ENCODE measurements around the gene HSPB3.

HSPB3 gene

DNA sequence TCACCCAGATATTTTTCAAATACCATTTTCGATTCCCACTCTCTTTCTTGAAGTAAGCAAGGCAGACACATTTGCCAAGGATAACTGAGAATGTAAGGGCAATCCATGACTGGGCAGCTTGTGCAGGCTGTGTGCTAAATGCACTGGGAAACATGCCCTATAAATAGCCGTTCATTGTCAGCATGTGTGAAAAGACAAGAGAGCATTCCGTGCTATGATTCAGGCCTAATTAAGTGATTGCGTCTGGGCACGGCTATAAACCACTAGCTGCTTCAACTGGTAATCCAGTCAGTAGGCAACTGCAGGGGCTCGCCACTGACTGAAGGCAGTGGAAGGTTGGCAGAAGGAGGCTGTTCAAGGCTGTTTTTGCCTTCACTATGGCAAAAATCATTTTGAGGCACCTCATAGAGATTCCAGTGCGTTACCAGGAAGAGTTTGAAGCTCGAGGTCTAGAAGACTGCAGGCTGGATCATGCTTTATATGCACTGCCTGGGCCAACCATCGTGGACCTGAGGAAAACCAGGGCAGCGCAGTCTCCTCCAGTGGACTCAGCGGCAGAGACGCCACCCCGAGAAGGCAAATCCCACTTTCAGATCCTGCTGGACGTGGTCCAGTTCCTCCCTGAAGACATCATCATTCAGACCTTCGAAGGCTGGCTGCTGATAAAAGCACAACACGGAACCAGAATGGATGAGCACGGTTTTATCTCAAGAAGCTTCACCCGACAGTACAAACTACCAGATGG lies at the start of gene HSPB3:
HSPB3 (plus strand) TSS at position 287 of the 745 bp plus-strand sequence; CDS start at position 378, 91 bp downstream.
- Histone ChIP-seq H3K9me3 (ENCODE audit: low read length) (no peaks in the 10 kb centered on the region), H3K79me2 (ENCODE audit: insufficient read depth, low read length) (no peaks in the 10 kb centered on the region), H3K4me3 (ENCODE audit: low read depth, low read length, poor library complexity, severe bottlenecking) (no peak within 1 kb of the TSS), H3K27me3 (ENCODE audit: insufficient read depth, low read length) (no peaks in the 10 kb centered on the region), H3K9ac (ENCODE audit: low read length) (no peak within 1 kb of the TSS), H3K36me3 (ENCODE audit: insufficient read depth, low read length) (no peaks in the 10 kb centered on the region), H3F3A (ENCODE audit: insufficient read depth, low read length) (no peaks in the 10 kb centered on the region), H3K9me2 (ENCODE audit: low read depth, low read length) (no peaks in the 10 kb centered on the region), H2AFZ (ENCODE audit: low read length) (no peak within 1 kb of the TSS), H3K4me2 (ENCODE audit: low read length) (no peak within 1 kb of the TSS), H4K20me1 (ENCODE audit: insufficient read depth, low read length) (no peaks in the 10 kb centered on the region), H3K4me1 (ENCODE audit: insufficient read depth, low read length, severe bottlenecking) (no peaks in the 10 kb centered on the region), H3K27ac (ENCODE audit: low read depth, low read length, poor library complexity, severe bottlenecking) (no peak within 1 kb of the TSS)
- TF ChIP-seq CTCF (IDR thresholded peaks at IDR 0.05; ENCODE audit: low read length): no peak
- no peak for TF ChIP-seq EZH2 (IDR thresholded peaks at IDR 0.05; ENCODE audit: borderline replicate concordance, low read length)

DNA sequence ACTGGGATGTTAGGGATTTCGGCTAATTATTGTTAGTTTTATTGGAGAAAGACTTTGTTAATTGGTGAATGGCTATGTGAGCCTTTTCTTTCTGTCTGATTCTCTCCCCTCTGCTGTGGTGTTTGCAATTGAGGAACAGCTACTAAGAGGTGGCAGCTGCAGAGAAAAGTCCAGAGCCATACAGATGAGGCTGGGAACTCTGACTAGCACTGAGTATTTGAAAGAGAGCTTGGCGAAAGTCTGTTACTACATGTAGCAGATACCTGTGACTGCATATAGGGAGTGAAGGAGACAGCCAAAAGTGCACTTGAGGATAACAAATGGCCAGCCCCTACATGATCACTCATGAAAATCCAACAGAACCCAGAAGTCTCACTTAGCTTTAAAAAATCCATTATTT lies 44.3 kb upstream of the HSPB3 start:
- H4K20me1 ChIP-seq (ENCODE audit: insufficient read depth, low read length): no peaks in the 10 kb centered on the region
- no peaks in the 10 kb centered on the region for H3K36me3 ChIP-seq (ENCODE audit: insufficient read depth, low read length)
- H3K4me1 ChIP-seq (ENCODE audit: insufficient read depth, low read length, severe bottlenecking): no peaks in the 10 kb centered on the region
- no peak for TF ChIP-seq EZH2 (IDR thresholded peaks at IDR 0.05; ENCODE audit: borderline replicate concordance, low read length)
- no peak for TF ChIP-seq CTCF (IDR thresholded peaks at IDR 0.05; ENCODE audit: low read length)
- H3K27me3 ChIP-seq (ENCODE audit: insufficient read depth, low read length): no peaks in the 10 kb centered on the region
- H3K27ac ChIP-seq (ENCODE audit: low read depth, low read length, poor library complexity, severe bottlenecking): no peak overlapping the region
- H3K9ac ChIP-seq (ENCODE audit: low read length): no peak overlapping the region
- H3K4me2 ChIP-seq (ENCODE audit: low read length): no peak overlapping the region
- no peaks in the 10 kb centered on the region for H3F3A ChIP-seq (ENCODE audit: insufficient read depth, low read length)
- H3K9me3 ChIP-seq (ENCODE audit: low read length): no peaks in the 10 kb centered on the region
- H3K9me2 ChIP-seq (ENCODE audit: low read depth, low read length): no peaks in the 10 kb centered on the region
- no peaks in the 10 kb centered on the region for H3K79me2 ChIP-seq (ENCODE audit: insufficient read depth, low read length)
- H3K4me3 ChIP-seq (ENCODE audit: low read depth, low read length, poor library complexity, severe bottlenecking): no peak overlapping the region
- no peak overlapping the region for H2AFZ ChIP-seq (ENCODE audit: low read length)

GRCh38 chr5:54412913-54413312 lies 42.6 kb upstream of the HSPB3 start:
- H3K27me3 ChIP-seq (ENCODE audit: insufficient read depth, low read length): no peaks in the 10 kb centered on the region
- no peaks in the 10 kb centered on the region for H3F3A ChIP-seq (ENCODE audit: insufficient read depth, low read length)
- H3K27ac ChIP-seq (ENCODE audit: low read depth, low read length, poor library complexity, severe bottlenecking): no peak overlapping the region
- H4K20me1 ChIP-seq (ENCODE audit: insufficient read depth, low read length): no peaks in the 10 kb centered on the region
- H3K79me2 ChIP-seq (ENCODE audit: insufficient read depth, low read length): no peaks in the 10 kb centered on the region
- H3K4me2 ChIP-seq (ENCODE audit: low read length): no peak overlapping the region
- no peaks in the 10 kb centered on the region for H3K9me2 ChIP-seq (ENCODE audit: low read depth, low read length)
- H3K4me3 ChIP-seq (ENCODE audit: low read depth, low read length, poor library complexity, severe bottlenecking): no peak overlapping the region
- no peak overlapping the region for H2AFZ ChIP-seq (ENCODE audit: low read length)
- H3K36me3 ChIP-seq (ENCODE audit: insufficient read depth, low read length): no peaks in the 10 kb centered on the region
- no peaks in the 10 kb centered on the region for H3K9me3 ChIP-seq (ENCODE audit: low read length)
- H3K9ac ChIP-seq (ENCODE audit: low read length): no peak overlapping the region
- no peaks in the 10 kb centered on the region for H3K4me1 ChIP-seq (ENCODE audit: insufficient read depth, low read length, severe bottlenecking)
- TF ChIP-seq EZH2 (IDR thresholded peaks at IDR 0.05; ENCODE audit: borderline replicate concordance, low read length) (no peak), CTCF (IDR thresholded peaks at IDR 0.05; ENCODE audit: low read length) (no peak)
